SK-N-SH (cell line): ENCODE measurements around the gene ZNF549.

Source experiments
- CHD2 ChIP-seq: fragments of 150-350 bp; IDR thresholded peaks from 2 replicates; pipeline ENCODE4 v1.6.1; 2018; ENCODE audit warnings: low read length; ENCODE audit not compliant: partially characterized antibody
- CTCF ChIP-seq: fragments of 200-600 bp; sonication (generic); IDR thresholded peaks from 2 replicates; pipeline ENCODE4 v1.6.1; 2017; ENCODE audit warnings: antibody characterized with exemption, mild to moderate bottlenecking, moderate library complexity
- GABPA ChIP-seq: IDR thresholded peaks from 2 replicates; pipeline ENCODE4 v1.4.0; 2012; ENCODE audit warnings: low read depth, mild to moderate bottlenecking
- GATA2 ChIP-seq: sonication (generic); formaldehyde crosslinking; IDR thresholded peaks from 2 replicates; pipeline ENCODE4 v1.5.0; 2020; ENCODE audit warnings: mild to moderate bottlenecking, missing genetic modification reagents
- NFIC ChIP-seq: IDR thresholded peaks from 2 replicates; pipeline ENCODE4 v1.4.0; 2012; ENCODE audit warnings: borderline replicate concordance
- POLR2AphosphoS5 ChIP-seq: IDR thresholded peaks from 2 replicates; pipeline ENCODE4 v1.6.1; 2012; ENCODE audit warnings: low read depth, low read length
- RAD21 ChIP-seq: IDR thresholded peaks from 2 replicates; pipeline ENCODE4 v1.6.1; 2012; ENCODE audit warnings: mild to moderate bottlenecking, low read length
- RCOR1 ChIP-seq: fragments of 150-350 bp; IDR thresholded peaks from 2 replicates; pipeline ENCODE4 v1.6.1; 2017; ENCODE audit warnings: antibody characterized with exemption, low read length
- RFX5 ChIP-seq: IDR thresholded peaks from 2 replicates; pipeline ENCODE4 v1.6.1; 2012; ENCODE audit warnings: mild to moderate bottlenecking, improper control_type of control experiment, low read length
- SIN3A ChIP-seq: IDR thresholded peaks from 2 replicates; pipeline ENCODE4 v1.6.1; 2012; ENCODE audit warnings: low read depth, mild to moderate bottlenecking, low read length, moderate library complexity, borderline replicate concordance
- USF2 ChIP-seq: fragments of 150-350 bp; IDR thresholded peaks from 2 replicates; pipeline ENCODE4 v1.6.1; 2017; ENCODE audit warnings: antibody characterized with exemption, low read length, low read depth, borderline replicate concordance
- ZBTB33 ChIP-seq: IDR thresholded peaks from 2 replicates; pipeline ENCODE4 v1.4.0; 2012; ENCODE audit warnings: low read depth, borderline replicate concordance

GRCh38 chr19:57506163-57506562 lies 21.0 kb upstream of the ZNF549 start:
- TF ChIP-seq CTCF (no peak), ZBTB33 (no peak), CHD2 (no peak), GABPA (no peak), NFIC (no peak), SIN3A (no peak), POLR2AphosphoS5 (no peak), RCOR1 (no peak), RAD21 (no peak), GATA2 (CRISPR knock-in tag) (no peak), RFX5 (no peak), USF2 (no peak)
